PFSK-1 (cell line): ENCODE data around the gene VTCN1.

Source experiments
- FOXP2 ChIP-seq: optimal IDR thresholded peaks from 2 replicates; pipeline ENCODE3; 2011; ENCODE audit warnings: borderline replicate concordance, control low read depth, inconsistent platforms; ENCODE audit not compliant: insufficient read depth; ENCODE audit errors: extremely low read length, extremely low read depth
- POLR2AphosphoS5 ChIP-seq: IDR thresholded peaks from 2 replicates; pipeline ENCODE4 v1.6.1; 2012; ENCODE audit warnings: low read depth, mild to moderate bottlenecking, control low read depth, low read length, moderate library complexity
- SIN3A ChIP-seq: IDR thresholded peaks from 2 replicates; pipeline ENCODE4 v1.6.1; 2012; ENCODE audit warnings: mild to moderate bottlenecking, low read length, moderate library complexity, borderline replicate concordance; ENCODE audit not compliant: insufficient read depth
- TAF1 ChIP-seq: IDR thresholded peaks from 2 replicates; pipeline ENCODE4 v1.6.1; 2012; ENCODE audit warnings: low read length, control low read depth, borderline replicate concordance; ENCODE audit not compliant: insufficient read depth
- TF ChIP-seq, protein P1 (sequence below), 2 experiments: IDR thresholded peaks; 2 replicates each; pipeline versions ENCODE4 v1.6.1 to v1.8.0; 2011 to 2012; ENCODE audit warnings: low read depth in 2 of 2, low read length in 2 of 2, control low read depth in 1 of 2, inconsistent platforms in 1 of 2, mild to moderate bottlenecking in 1 of 2, moderate library complexity in 1 of 2; ENCODE audit not compliant: insufficient read depth in 1 of 2

VTCN1 gene

DNA sequence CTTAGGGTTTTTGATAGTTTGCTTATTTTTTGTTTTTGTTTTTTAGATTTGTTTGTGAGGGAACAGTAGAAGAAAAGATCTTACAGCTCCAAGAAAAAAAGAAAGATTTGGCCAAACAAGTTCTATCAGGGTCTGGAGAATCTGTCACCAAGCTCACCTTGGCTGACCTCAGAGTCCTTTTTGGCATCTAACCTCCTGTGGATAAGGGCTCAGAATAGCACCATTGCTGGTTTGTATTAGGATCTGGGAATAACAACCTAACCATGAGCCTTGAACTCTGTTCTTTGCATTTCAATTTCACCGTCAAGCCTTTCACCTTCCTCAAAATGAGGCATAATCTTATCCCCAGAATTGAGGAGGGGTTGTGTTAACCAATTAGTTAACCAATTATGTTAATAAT is 109.4 kb downstream of the VTCN1 start:
- TF ChIP-seq FOXP2 (no peak), TAF1 (no peak), POLR2AphosphoS5 (no peak), SIN3A (no peak)
- TF ChIP-seq, protein P1, sequence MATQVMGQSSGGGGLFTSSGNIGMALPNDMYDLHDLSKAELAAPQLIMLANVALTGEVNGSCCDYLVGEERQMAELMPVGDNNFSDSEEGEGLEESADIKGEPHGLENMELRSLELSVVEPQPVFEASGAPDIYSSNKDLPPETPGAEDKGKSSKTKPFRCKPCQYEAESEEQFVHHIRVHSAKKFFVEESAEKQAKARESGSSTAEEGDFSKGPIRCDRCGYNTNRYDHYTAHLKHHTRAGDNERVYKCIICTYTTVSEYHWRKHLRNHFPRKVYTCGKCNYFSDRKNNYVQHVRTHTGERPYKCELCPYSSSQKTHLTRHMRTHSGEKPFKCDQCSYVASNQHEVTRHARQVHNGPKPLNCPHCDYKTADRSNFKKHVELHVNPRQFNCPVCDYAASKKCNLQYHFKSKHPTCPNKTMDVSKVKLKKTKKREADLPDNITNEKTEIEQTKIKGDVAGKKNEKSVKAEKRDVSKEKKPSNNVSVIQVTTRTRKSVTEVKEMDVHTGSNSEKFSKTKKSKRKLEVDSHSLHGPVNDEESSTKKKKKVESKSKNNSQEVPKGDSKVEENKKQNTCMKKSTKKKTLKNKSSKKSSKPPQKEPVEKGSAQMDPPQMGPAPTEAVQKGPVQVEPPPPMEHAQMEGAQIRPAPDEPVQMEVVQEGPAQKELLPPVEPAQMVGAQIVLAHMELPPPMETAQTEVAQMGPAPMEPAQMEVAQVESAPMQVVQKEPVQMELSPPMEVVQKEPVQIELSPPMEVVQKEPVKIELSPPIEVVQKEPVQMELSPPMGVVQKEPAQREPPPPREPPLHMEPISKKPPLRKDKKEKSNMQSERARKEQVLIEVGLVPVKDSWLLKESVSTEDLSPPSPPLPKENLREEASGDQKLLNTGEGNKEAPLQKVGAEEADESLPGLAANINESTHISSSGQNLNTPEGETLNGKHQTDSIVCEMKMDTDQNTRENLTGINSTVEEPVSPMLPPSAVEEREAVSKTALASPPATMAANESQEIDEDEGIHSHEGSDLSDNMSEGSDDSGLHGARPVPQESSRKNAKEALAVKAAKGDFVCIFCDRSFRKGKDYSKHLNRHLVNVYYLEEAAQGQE (IDR thresholded peaks at IDR 0.05; ENCODE audit: insufficient read depth in 1 of 2, low read depth in 2 of 2, low read length in 2 of 2): no peak

DNA sequence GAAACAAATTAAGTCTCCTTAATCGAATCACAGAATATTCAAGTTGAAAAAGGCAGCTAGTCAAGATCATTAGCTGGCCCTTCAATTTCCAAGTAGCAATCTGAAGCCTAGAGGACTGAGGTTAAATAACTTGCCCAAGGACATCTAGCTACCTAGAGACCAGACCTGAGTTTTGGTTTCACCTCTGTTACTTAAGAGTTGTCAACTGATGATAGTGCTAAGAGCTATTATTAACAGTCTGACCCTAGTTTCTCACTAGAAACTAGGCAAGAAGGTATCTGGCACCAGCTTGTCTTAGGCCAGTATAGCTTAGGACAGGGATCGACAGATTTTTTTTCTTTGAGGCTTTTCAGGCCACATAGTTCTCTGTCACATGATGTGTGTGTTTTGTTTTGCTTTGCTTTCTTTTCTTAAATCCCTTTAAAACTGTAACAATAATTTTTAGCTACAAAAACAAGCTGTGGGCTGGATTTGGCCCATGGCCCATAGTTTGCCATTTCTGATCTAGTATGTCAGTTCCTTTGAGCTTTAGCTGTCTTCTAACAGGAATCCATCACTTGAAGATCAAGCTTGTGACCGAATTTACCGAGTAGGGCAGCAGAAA is 112.3 kb downstream of the VTCN1 start:
- TF ChIP-seq POLR2AphosphoS5 (no peak), FOXP2 (no peak), TAF1 (no peak), SIN3A (no peak)
- TF ChIP-seq, protein P1 (IDR thresholded peaks at IDR 0.05; ENCODE audit: insufficient read depth in 1 of 2, low read depth in 2 of 2, low read length in 2 of 2): no peak

DNA sequence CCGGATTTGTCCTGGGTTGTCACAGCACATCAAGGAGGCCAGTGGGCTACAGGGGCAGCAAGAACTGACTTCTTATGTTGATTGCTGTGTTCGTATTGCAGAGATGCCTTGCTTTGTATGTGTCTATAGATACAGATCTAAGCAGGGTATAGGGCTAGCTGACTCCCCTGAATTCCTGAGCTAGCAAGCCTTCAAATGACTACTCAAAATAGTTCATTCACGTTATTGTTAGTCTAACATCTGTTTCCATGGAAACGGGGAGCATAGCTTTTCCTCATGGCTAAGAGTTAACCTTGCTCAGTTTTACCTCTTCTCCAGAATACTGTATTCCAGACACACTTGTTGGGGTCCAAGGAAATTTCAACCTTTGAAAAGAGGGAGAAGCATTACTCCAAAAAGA is 113.3 kb downstream of the VTCN1 start:
- TF ChIP-seq FOXP2 (no peak), TAF1 (no peak), SIN3A (no peak), POLR2AphosphoS5 (no peak)
- TF ChIP-seq, protein P1 (IDR thresholded peaks at IDR 0.05; ENCODE audit: insufficient read depth in 1 of 2, low read depth in 2 of 2, low read length in 2 of 2): no peak

DNA sequence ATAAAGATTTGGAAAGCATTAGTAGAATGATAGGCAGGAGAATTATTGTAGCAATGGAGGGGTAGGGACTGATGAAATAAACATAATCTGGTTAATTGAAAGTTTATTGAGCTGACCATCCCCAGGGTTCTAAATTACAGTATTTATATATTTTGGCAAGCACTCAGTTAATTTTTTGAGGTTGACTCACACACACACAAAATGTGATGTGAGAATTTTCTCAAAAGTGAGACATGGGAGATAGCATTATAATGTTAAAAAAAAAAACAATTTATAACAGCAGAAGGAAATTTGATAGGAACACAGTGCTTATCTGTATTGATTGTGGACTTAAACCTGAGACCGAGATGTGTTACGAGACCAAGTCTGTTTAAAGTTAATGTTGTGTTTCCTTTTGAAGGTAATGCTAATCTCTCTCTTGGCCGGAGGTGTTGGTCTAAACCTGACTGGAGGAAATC is 113.7 kb downstream of the VTCN1 start:
- TF ChIP-seq FOXP2 (no peak), SIN3A (no peak), POLR2AphosphoS5 (no peak), TAF1 (no peak)
- TF ChIP-seq, protein P1 (IDR thresholded peaks at IDR 0.05; ENCODE audit: insufficient read depth in 1 of 2, low read depth in 2 of 2, low read length in 2 of 2): no peak

DNA sequence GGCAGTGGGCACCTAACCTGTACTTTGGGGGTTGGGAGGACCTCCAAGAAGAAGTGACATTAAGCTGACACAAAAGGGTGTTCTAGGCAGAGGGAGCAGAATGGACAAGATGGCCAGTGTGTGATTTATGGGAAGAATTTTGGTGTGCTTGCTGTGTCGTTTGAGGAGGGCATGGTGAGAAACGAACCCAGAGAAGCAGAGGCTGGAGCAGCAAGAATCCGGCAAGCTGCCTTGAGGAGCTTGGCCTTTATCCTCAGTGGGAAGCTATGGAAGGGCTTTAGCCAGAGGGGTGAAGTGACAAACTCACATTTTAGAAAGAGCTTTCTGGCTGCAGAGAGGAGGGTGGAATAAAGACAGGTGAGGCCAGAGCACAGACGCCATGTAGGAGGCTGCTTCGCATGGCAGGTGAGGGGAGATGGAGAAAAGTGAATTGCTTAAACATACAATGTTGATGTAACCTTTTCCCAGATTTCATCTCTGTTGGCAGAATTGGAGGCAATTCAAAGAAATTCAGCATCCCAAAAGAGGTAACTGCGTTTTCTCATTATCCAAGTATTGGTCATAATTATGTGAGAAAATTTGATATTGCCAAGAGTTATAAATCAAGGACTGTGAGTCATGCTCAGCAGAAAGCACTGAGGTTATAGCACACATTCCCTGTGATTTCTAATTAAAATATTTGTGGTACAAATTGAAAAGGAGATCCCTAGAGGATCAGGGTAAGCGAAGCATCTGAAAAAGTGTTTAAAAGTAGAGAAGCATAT is 115.7 kb downstream of the VTCN1 start:
- TF ChIP-seq SIN3A (no peak), TAF1 (no peak), FOXP2 (no peak), POLR2AphosphoS5 (no peak)
- TF ChIP-seq, protein P1 (IDR thresholded peaks at IDR 0.05; ENCODE audit: insufficient read depth in 1 of 2, low read depth in 2 of 2, low read length in 2 of 2): no peak
